OCI-LY3 (cell line): ENCODE results near the gene CHIT1.

Experiments
- H2AFZ ChIP-seq: fragments of 200-600, 300-600 bp; shearing (Covaris generic); 2 replicates; pipeline ENCODE4 v1.6.0; 2014; ENCODE audit warnings: antibody characterized with exemption, low read depth, low read length
- H3K27ac ChIP-seq: fragments of 200-600, 300-600 bp; sonication (generic); 2 replicates; pipeline ENCODE4 v1.5.1; 2014; ENCODE audit warnings: mild to moderate bottlenecking, low read length, moderate library complexity, mixed read lengths
- H3K27me3 ChIP-seq: fragments of 200-600, 300-600 bp; sonication (generic); 2 replicates; pipeline ENCODE4 v1.6.1; 2014; ENCODE audit warnings: low read depth, low read length, mixed read lengths
- H3K36me3 ChIP-seq: fragments of 200-600, 300-600 bp; sonication (generic); replicated peaks from 2 replicates; pipeline ENCODE3; 2014; ENCODE audit warnings: low read depth, low read length, mixed read lengths
- H3K4me1 ChIP-seq: fragments of 300-600, 200-600 bp; sonication (generic); 2 replicates; pipeline ENCODE4 v1.6.1; 2014; ENCODE audit warnings: low read length, mixed read lengths
- H3K4me2 ChIP-seq: fragments of 200-600, 300-600 bp; sonication (generic); 2 replicates; pipeline ENCODE4 v1.6.1; 2014; ENCODE audit warnings: low read length, mixed read lengths
- H3K4me3 ChIP-seq: fragments of 300-600, 200-600 bp; sonication (generic); 2 replicates; pipeline ENCODE4 v1.5.1; 2014; ENCODE audit warnings: antibody characterized with exemption, mild to moderate bottlenecking, low read length, moderate library complexity
- H3K79me2 ChIP-seq: fragments of 300-600, 200-600 bp; shearing (Covaris generic); 2 replicates; pipeline ENCODE4 v1.6.1; 2014; ENCODE audit warnings: mild to moderate bottlenecking, low read length, mixed read lengths
- H3K9ac ChIP-seq: fragments of 300-600, 200-600 bp; shearing (Covaris generic); 2 replicates; pipeline ENCODE4 v1.6.0; 2014; ENCODE audit warnings: mild to moderate bottlenecking, low read length, moderate library complexity
- H3K9me3 ChIP-seq: fragments of 200-600, 300-600 bp; shearing (Covaris generic); 2 replicates; pipeline ENCODE4 v1.6.1; 2014; ENCODE audit warnings: low read length, mixed read lengths; ENCODE audit not compliant: insufficient read depth
- H4K20me1 ChIP-seq: fragments of 200-600, 300-600 bp; sonication (generic); 2 replicates; pipeline ENCODE4 v1.6.1; 2016; ENCODE audit warnings: low read length, mixed read lengths; ENCODE audit not compliant: insufficient read depth
- EZH2phosphoT487 ChIP-seq: fragments of 200-600 bp; shearing (Covaris generic); IDR thresholded peaks from 2 replicates; pipeline ENCODE4 v1.6.1; 2018; ENCODE audit warnings: antibody characterized with exemption, mixed run types, low read depth
- TF ChIP-seq, protein P1 (sequence below): fragments of 200-600, 300-600 bp; sonication (generic); IDR thresholded peaks from 2 replicates; pipeline ENCODE4 v1.5.1; 2014; ENCODE audit warnings: antibody characterized with exemption, low read length, low read depth

The CHIT1 gene

DNA sequence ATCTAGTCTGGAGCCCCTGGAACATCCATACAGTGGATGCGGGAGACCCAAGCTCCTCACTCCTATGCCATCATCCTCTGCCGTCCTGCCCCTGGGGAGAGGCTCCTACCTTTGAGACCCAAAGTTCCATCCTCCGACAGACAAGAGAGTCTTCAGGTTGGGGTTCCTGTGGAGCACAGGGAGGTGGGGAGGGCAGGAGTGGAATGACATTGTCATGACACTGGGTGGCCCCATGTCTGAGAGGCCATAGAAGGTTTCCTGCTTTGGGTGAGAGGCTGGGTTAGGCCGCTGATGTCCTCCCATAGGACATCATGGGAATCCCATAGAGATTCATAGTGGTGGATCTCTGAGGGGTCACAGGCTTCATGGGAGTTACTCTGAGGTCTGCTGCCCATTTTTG lies 45.0 kb downstream of the CHIT1 start:
- H3K9ac ChIP-seq, result no peak overlapping the region
- H2AFZ ChIP-seq, result no peak overlapping the region
- TF ChIP-seq, protein P1, sequence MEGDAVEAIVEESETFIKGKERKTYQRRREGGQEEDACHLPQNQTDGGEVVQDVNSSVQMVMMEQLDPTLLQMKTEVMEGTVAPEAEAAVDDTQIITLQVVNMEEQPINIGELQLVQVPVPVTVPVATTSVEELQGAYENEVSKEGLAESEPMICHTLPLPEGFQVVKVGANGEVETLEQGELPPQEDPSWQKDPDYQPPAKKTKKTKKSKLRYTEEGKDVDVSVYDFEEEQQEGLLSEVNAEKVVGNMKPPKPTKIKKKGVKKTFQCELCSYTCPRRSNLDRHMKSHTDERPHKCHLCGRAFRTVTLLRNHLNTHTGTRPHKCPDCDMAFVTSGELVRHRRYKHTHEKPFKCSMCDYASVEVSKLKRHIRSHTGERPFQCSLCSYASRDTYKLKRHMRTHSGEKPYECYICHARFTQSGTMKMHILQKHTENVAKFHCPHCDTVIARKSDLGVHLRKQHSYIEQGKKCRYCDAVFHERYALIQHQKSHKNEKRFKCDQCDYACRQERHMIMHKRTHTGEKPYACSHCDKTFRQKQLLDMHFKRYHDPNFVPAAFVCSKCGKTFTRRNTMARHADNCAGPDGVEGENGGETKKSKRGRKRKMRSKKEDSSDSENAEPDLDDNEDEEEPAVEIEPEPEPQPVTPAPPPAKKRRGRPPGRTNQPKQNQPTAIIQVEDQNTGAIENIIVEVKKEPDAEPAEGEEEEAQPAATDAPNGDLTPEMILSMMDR, result no peak
- TF ChIP-seq EZH2phosphoT487, result no peak
- H3K4me3 ChIP-seq, result no peak overlapping the region
- no peaks in the 10 kb centered on the region for H4K20me1 ChIP-seq
- no peaks in the 10 kb centered on the region for H3K79me2 ChIP-seq
- no peaks in the 10 kb centered on the region for H3K36me3 ChIP-seq
- H3K27me3 ChIP-seq, result peaks cover 45% of the 10 kb centered on the region
- no peaks in the 10 kb centered on the region for H3K9me3 ChIP-seq
- peaks cover 24% of the 10 kb centered on the region for H3K4me1 ChIP-seq
- no peak overlapping the region for H3K4me2 ChIP-seq
- H3K27ac ChIP-seq, result no peak overlapping the region

DNA sequence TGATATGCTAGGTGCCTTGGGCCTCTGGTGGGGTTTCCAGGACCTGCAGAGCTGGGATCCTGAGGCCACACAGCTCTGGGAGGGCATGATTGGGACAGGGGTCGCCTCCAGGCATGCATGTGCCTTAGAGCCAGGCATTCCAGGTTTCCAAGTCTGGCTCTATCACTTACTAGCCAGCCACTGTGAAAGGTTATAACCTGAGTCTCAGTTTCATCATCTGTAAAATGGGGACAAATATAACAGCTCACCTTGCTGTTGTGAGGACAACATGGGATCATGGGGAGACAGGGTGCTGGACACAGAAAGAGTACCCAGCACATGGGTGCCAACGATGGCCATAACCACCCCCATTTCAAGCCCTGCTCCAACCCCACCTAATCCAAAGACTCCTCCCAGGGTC lies 45.6 kb downstream of the CHIT1 start:
- Histone ChIP-seq H3K27ac (no peak overlapping the region), H3K79me2 (no peaks in the 10 kb centered on the region), H3K9me3 (no peaks in the 10 kb centered on the region), H3K9ac (no peak overlapping the region), H3K4me3 (no peak overlapping the region), H4K20me1 (no peaks in the 10 kb centered on the region), H3K4me1 (peaks cover 28% of the 10 kb centered on the region), H2AFZ (no peak overlapping the region), H3K36me3 (no peaks in the 10 kb centered on the region), H3K4me2 (no peak overlapping the region), H3K27me3 (peaks cover 43% of the 10 kb centered on the region)
- TF ChIP-seq, protein P1, result no peak
- no peak for TF ChIP-seq EZH2phosphoT487

DNA sequence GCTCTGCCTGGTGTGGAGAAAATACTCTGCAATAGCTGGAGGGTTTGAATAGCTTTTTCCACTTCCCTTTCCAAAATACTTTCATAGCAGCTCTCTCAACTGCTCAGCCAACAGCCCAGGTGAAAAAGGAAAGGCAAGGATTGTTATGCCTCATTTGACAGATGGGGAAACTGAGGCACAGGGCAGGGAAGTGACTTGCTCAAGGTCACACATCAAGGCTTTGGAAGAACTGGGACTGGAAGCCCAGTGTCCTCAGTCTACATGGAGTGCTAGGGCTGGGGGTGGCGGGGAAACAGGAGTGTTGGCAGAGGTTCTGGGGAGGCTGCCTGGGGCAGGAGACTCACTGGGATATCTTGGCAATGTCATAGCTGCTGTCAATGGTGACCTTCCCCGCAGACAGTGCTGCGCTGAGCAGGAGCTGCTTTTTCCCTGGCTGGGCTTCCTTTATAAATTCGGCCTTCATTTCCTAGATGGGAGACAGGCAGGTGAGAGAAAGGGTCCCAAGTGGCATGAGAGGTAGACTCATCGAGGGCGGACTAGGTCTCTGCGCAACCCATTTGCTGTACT lies 47.0 kb downstream of the CHIT1 start:
- Histone ChIP-seq H3K4me2 (no peak overlapping the region), H3K27ac (no peak overlapping the region), H3K36me3 (no peaks in the 10 kb centered on the region), H3K4me1 (peaks cover 34% of the 10 kb centered on the region), H3K4me3 (no peak overlapping the region), H3K27me3 (peaks cover 44% of the 10 kb centered on the region), H3K9me3 (no peaks in the 10 kb centered on the region), H3K79me2 (no peaks in the 10 kb centered on the region), H3K9ac (no peak overlapping the region), H2AFZ (no peak overlapping the region), H4K20me1 (no peaks in the 10 kb centered on the region)
- TF ChIP-seq, protein P1, result no peak
- TF ChIP-seq EZH2phosphoT487, result no peak

DNA sequence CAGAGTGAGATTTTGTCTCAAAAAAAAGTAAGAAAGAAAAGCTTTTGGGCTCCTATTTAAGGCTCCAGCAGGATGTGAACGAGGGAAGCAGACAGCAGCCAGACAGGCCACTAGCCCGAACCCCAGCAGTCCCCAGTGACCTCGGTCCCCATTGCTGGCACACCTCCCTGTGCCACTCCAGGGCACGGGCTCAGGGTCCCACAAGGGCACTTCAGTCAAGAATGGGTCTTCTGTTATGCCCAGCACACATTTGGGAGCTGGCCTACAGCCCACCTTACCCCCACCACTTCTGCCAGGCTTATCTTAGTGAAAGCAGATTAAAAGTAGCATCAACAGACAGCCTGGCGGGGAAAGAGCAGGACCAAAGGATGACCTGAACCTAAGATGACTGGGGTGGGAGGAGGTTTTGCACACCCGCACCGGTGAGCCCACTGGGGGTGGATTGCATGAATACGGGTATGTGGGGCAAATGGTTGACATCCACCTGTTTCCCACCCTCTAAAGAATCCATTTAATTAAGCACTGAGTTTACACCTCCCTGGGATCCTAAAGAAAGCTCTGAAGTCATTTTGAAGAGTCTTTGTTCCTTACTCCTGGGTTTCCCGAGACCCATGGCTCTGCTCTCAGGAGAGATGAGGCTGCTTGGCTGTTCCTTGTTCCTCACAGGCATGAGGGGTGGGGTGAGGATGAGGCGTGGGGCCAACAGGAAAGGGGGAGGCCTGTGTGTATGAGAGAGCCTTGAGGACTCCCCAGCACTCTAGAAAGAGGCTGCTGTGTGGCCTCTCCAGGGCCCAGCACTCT lies 47.7 kb downstream of the CHIT1 start:
- Histone ChIP-seq H3K36me3 (no peaks in the 10 kb centered on the region), H3K9ac (no peak overlapping the region), H3K27ac (no peak overlapping the region), H3K4me2 (no peak overlapping the region), H4K20me1 (no peaks in the 10 kb centered on the region), H3K79me2 (no peaks in the 10 kb centered on the region), H3K4me1 (peaks cover 27% of the 10 kb centered on the region), H3K27me3 (peaks cover 50% of the 10 kb centered on the region), H3K4me3 (no peak overlapping the region), H2AFZ (no peak overlapping the region), H3K9me3 (no peaks in the 10 kb centered on the region)
- no peak for TF ChIP-seq EZH2phosphoT487
- TF ChIP-seq, protein P1, result no peak
